GM12878 (cell line): Measurements from ENCODE around the gene SPRTN. TPM values are rescaled to one million over a fixed set of nuclear protein-coding genes. Genes with fewer than 3 reads are reported as not detected.

Source experiments
- ATAC-seq: fragments of 200-7000 bp; cut with Tn5 transposase; 3 replicates; pipeline ENCODE4 v1.9.1; 2020; ENCODE audit warnings: mild to moderate bottlenecking, moderate library complexity
- BruUV-seq: library from RNA; stranded (reverse); fragments of 400-500 nt; replicated peaks from 2 replicates; lab custom pipeline; 2021; lab: Mats Ljungman, UMichigan
- CTCF ChIA-PET: fragments of 300-600 bp; sonication (Branson Sonifier 250); formaldehyde crosslinking; extraction: SDS; loops from one replicate; lab custom pipeline; 2021; ENCODE audit warnings: inconsistent platforms; lab: Yijun Ruan, JAX
- POLR2A ChIA-PET: fragments of 350-600 bp; formaldehyde crosslinking; extraction: SDS; loops from one replicate; lab custom pipeline; 2021; ENCODE audit warnings: inconsistent platforms; lab: Charles Lee
- RAD21 ChIA-PET: fragments of 300-600 bp; sonication (Branson Sonifier 250); formaldehyde crosslinking; loops from one replicate; lab custom pipeline; 2023; ENCODE audit warnings: antibody characterized with exemption; ENCODE audit not compliant: unreplicated experiment; lab: Charles Lee
- SMC1A ChIA-PET: fragments of 300-600 bp; sonication (Branson Sonifier 250); formaldehyde crosslinking; loops from one replicate; lab custom pipeline; 2023; ENCODE audit not compliant: unreplicated experiment, uncharacterized antibody; lab: Charles Lee
- DNase-seq: peaks from one replicate; pipeline ENCODE4 v3.0.0-alpha.2; 2011; ENCODE audit warnings: low read depth, low spot score
- FAIRE-seq: peaks from 3 replicates; lab custom pipeline; 2011; peaks lifted over from hg19 to GRCh38; lab: Jason Lieb, UNC
- H2AFZ ChIP-seq: 2 replicates; pipeline ENCODE4 v1.6.0; 2011; ENCODE audit warnings: low read depth, low read length, control low read depth; ENCODE audit not compliant: control insufficient read depth
- H3K27ac ChIP-seq: 2 replicates; pipeline ENCODE4 v1.5.1; 2011; ENCODE audit warnings: control low read depth; ENCODE audit not compliant: control insufficient read depth, insufficient read depth
- H3K27me3 ChIP-seq, 2 experiments: replicated peaks in 1 of 2; 2 replicates each; pipeline versions ENCODE4 v1.6.0 to v1.6.1; 2011; ENCODE audit warnings: low read length in 1 of 2; ENCODE audit not compliant: control insufficient read depth in 2 of 2, insufficient read depth in 2 of 2
- H3K36me3 ChIP-seq, 2 experiments: 2 replicates each; pipeline ENCODE4 v1.5.1; 2011; ENCODE audit warnings: low read length in 1 of 2; ENCODE audit not compliant: control insufficient read depth in 2 of 2, insufficient read depth in 2 of 2
- H3K4me1 ChIP-seq: 2 replicates; pipeline ENCODE4 v1.6.1; 2011; ENCODE audit warnings: mild to moderate bottlenecking, low read length, moderate library complexity, mixed read lengths; ENCODE audit not compliant: control insufficient read depth, insufficient read depth
- H3K4me2 ChIP-seq: 2 replicates; pipeline ENCODE4 v1.6.0; 2011; ENCODE audit warnings: control low read depth; ENCODE audit not compliant: control insufficient read depth, insufficient read depth
- H3K4me3 ChIP-seq: fragments of 200-600 bp; sonication (generic); 2 replicates; pipeline ENCODE4 v1.5.1; 2016
- H3K79me2 ChIP-seq: 2 replicates; pipeline ENCODE4 v1.6.0; 2011; ENCODE audit warnings: low read length; ENCODE audit not compliant: control insufficient read depth, insufficient read depth
- H3K9ac ChIP-seq: 2 replicates; pipeline ENCODE4 v1.8.0; 2011; ENCODE audit warnings: low read length, control low read depth, mixed read lengths; ENCODE audit not compliant: control insufficient read depth, insufficient read depth
- H3K9me3 ChIP-seq: replicated peaks from 3 replicates; pipeline ENCODE4 v1.5.1; 2011; ENCODE audit warnings: mild to moderate bottlenecking, low read length; ENCODE audit not compliant: control insufficient read depth, insufficient read depth
- H4K20me1 ChIP-seq: 2 replicates; pipeline ENCODE4 v1.6.0; 2011; ENCODE audit not compliant: control insufficient read depth, insufficient read depth
- BCL11A ChIP-seq: IDR thresholded peaks from 2 replicates; pipeline ENCODE4 v1.6.1; 2011; ENCODE audit warnings: low read depth, low read length
- BHLHE40 ChIP-seq, 2 experiments: fragments of 450-650 bp in 1 of 2; IDR thresholded peaks; 2 replicates each; pipeline ENCODE4 v1.6.1; 2011 to 2017; ENCODE audit warnings: low read depth in 2 of 2, borderline replicate concordance in 1 of 2, improper control_type of control experiment in 1 of 2, low read length in 1 of 2, mild to moderate bottlenecking in 1 of 2
- EED ChIP-seq: sonication (generic); IDR thresholded peaks from 2 replicates; pipeline ENCODE4 v1.6.1; 2016; ENCODE audit warnings: antibody characterized with exemption, low read depth
- MXI1 ChIP-seq: fragments of 150-350 bp; IDR thresholded peaks from 2 replicates; pipeline ENCODE4 v1.6.1; 2011; ENCODE audit warnings: low read depth, mild to moderate bottlenecking, inconsistent platforms, low read length, improper control_type of control experiment
- NFIC ChIP-seq: IDR thresholded peaks from 2 replicates; pipeline ENCODE4 v1.6.1; 2012; ENCODE audit warnings: low read depth, mild to moderate bottlenecking, inconsistent platforms, low read length, moderate library complexity
- RAD21 ChIP-seq: IDR thresholded peaks from 2 replicates; pipeline ENCODE4 v1.6.1; 2011; ENCODE audit warnings: mild to moderate bottlenecking, low read depth, low read length, moderate library complexity; ENCODE audit not compliant: insufficient read depth
- REST ChIP-seq: IDR thresholded peaks from 2 replicates; pipeline ENCODE4 v1.6.1; 2012; ENCODE audit warnings: mild to moderate bottlenecking, low read depth, low read length
- SIX5 ChIP-seq: IDR thresholded peaks from 2 replicates; pipeline ENCODE4 v1.6.1; 2011; ENCODE audit warnings: mild to moderate bottlenecking, low read depth, low read length, moderate library complexity; ENCODE audit not compliant: severe bottlenecking
- TBL1XR1 ChIP-seq: IDR thresholded peaks from 2 replicates; pipeline ENCODE4 v1.6.1; 2012; ENCODE audit warnings: low read depth, low read length, improper control_type of control experiment
- WGBS: methylation state at CpG from one replicate; pipeline ENCODE4 v1.1.6; 2016; ENCODE audit warnings: low lambda C conversion rate; ENCODE audit not compliant: insufficient replicate concordance, insufficient coverage; ENCODE audit errors: missing lambda C conversion rate; 5-methylcytosine and 5-hydroxymethylcytosine counted together
- in situ Hi-C: fragments of 300-500 bp; cut with MboI; formaldehyde crosslinking; loops from 9 replicates; pipeline ENCODE4 v1.14.3; 2018; ENCODE audit warnings: mixed read lengths
- intact Hi-C: fragments of 100-400 bp; cut with micrococcal nuclease; formaldehyde crosslinking; loops from one replicate; pipeline ENCODE4 v1.14.2; 2022; ENCODE audit not compliant: unreplicated experiment
- polyA plus RNA-seq, 11 experiments: library from polyadenylated mRNA; depleted of rRNA in 4 of 11; unstranded in 6 of 11; stranded (reverse) in 5 of 11; fragments of >200 nt; fragmentation: Nextera tagmentation in 4 of 11; fragmentation: Illumina TruSeq in 1 of 11; extraction: Ambion mirVana in 4 of 11; extraction: Trizol in 1 of 11; gene quantifications; 1 replicate in 1 of 11; 2 replicates in 10 of 11; pipeline versions ENCODE4 v1.2.1 to v1.2.3, GENCODE V29; 2011 to 2016; ENCODE audit warnings: inconsistent platforms in 2 of 11, missing spikeins in 2 of 11, low read depth in 1 of 11
- total RNA-seq, 4 experiments: library from RNA; depleted of rRNA in 3 of 4; stranded (reverse); fragments of >200 nt in 3 of 4; fragmentation: Illumina TruSeq in 1 of 4; extraction: Trizol in 1 of 4; gene quantifications; 2 replicates each; pipeline versions ENCODE4 v1.2.1 to v1.2.3, GENCODE V29; 2013 to 2021
- TF ChIP-seq, protein P1 (sequence below): IDR thresholded peaks from 2 replicates; pipeline ENCODE4 v1.6.1; 2012; ENCODE audit warnings: low read length, inconsistent platforms

Gene SPRTN
- total and polyA plus RNA-seq, 10 of the 15 experiments (the other 5 are each of a cell fraction or from before 2014, with no cell fraction given), result 4.4 to 16.5 (median 12.1) TPM

- no peaks in the 10 kb centered on the region for H3K4me1 ChIP-seq
- H3K9ac ChIP-seq, result no peak overlapping the region
- no peaks in the 10 kb centered on the region for H3K9me3 ChIP-seq
- 78% methylated on average over 3 of the region's 3 CpGs for WGBS
- intact Hi-C loops, result no loop called here
- POLR2A ChIA-PET, result no interaction called here
- FAIRE-seq, result no peak
- CTCF ChIA-PET, result interaction anchor here (1.9 kb wide), 1 partner anchor 11 kb away, joined by 5 read pairs; no protein-coding TSS in a partner anchor
- RAD21 ChIA-PET, result no interaction called here
- DNase-seq, result no peak
- in situ Hi-C loops, result no loop called here
- H3K27me3 ChIP-seq, result no peaks in the 10 kb centered on the region
- no TSS peak for BruUV-seq
- H3K27ac ChIP-seq, result no peak overlapping the region
- no peak for ATAC-seq
- no peaks in the 10 kb centered on the region; the same call in none of the 2 replicates for H3K79me2 ChIP-seq
- no peaks in the 10 kb centered on the region for H4K20me1 ChIP-seq
- peaks cover 2 to 10% of the 10 kb centered on the region in 2 experiments; a peak in 1 of 4 replicates for H3K36me3 ChIP-seq
- no peak overlapping the region for H3K4me2 ChIP-seq
- TF ChIP-seq BHLHE40 (IDR thresholded peaks at IDR 0.05; ENCODE audit: borderline replicate concordance in 1 of 2, low read depth in 2 of 2, low read length in 1 of 2) (no peak), TBL1XR1 (no peak), BCL11A (no peak), RAD21 (no peak), MXI1 (no peak)
- TF ChIP-seq, protein P1, sequence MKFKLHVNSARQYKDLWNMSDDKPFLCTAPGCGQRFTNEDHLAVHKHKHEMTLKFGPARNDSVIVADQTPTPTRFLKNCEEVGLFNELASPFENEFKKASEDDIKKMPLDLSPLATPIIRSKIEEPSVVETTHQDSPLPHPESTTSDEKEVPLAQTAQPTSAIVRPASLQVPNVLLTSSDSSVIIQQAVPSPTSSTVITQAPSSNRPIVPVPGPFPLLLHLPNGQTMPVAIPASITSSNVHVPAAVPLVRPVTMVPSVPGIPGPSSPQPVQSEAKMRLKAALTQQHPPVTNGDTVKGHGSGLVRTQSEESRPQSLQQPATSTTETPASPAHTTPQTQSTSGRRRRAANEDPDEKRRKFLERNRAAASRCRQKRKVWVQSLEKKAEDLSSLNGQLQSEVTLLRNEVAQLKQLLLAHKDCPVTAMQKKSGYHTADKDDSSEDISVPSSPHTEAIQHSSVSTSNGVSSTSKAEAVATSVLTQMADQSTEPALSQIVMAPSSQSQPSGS, result no peak
- SMC1A ChIA-PET, result no interaction called here
- no peak overlapping the region for H2AFZ ChIP-seq
- H3K4me3 ChIP-seq, result no peak overlapping the region
Observed at GRCh38 chr1:231369282-231369681, 31.2 kb downstream of the SPRTN start.

DNA sequence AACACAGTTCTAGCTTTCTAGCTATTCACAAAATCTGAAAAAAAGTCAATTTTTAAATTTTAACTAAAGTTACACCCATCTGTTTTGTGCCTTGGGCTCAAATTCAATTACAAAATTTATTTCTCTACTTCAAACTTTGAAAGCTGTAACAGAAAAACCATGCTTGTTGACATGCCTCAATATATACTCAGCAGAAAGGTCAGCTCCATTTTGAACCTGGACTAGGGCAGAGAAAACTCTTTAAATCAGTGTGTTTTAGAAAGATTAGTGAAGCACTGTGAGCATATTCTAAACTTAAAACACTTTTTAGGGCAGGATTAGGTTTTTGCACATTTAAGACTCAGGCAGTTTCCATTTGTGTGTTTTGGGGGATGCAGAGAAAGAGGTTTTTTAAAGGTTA lies 34.4 kb downstream of the SPRTN start:
- no TSS peak for BruUV-seq
- in situ Hi-C loops, result no loop called here
- intact Hi-C loops, result no loop called here
- Histone ChIP-seq H3K4me3 (no peak overlapping the region), H3K4me1 (peaks cover 3% of the 10 kb centered on the region; the same call in 1 of the 2 replicates), H3K9ac (no peak overlapping the region), H3K36me3 (peaks cover 2 to 10% of the 10 kb centered on the region in 2 experiments; a peak in 1 of 4 replicates), H3K4me2 (no peak overlapping the region), H4K20me1 (no peaks in the 10 kb centered on the region), H3K27me3 (no peaks in the 10 kb centered on the region), H3K79me2 (peaks cover 11% of the 10 kb centered on the region), H2AFZ (no peak overlapping the region), H3K9me3 (no peaks in the 10 kb centered on the region), H3K27ac (no peak overlapping the region)
- ChIA-PET RAD21 (no interaction called here), SMC1A (no interaction called here), CTCF (interaction anchor here (1.3 to 1.9 kb wide), 3 partner anchors 9 to 15 kb away, joined by 4 to 5 read pairs (median 5); no protein-coding TSS in a partner anchor), POLR2A (interaction anchor here (1.3 kb wide), 1 partner anchor 47 kb away, joined by 4 read pairs; no protein-coding TSS in a partner anchor)
- FAIRE-seq (no peak), DNase-seq (no peak), ATAC-seq (no peak)
- no peak for TF ChIP-seq EED
- no peak for TF ChIP-seq SIX5
- TF ChIP-seq NFIC, result no peak
- TF ChIP-seq BHLHE40 (IDR thresholded peaks at IDR 0.05; ENCODE audit: borderline replicate concordance in 1 of 2, low read depth in 2 of 2, low read length in 1 of 2), result no peak
- no peak for TF ChIP-seq REST
